8988T (cell line): ENCODE measurements around the gene NFYC.
"Not testable (repeated sequence)": the region's sequence is repeated elsewhere in the genome, so short reads cannot be mapped to it uniquely, and the experiment has no call there.

Experiments
- DNase-seq: peaks from one replicate; pipeline ENCODE4 v3.0.0; 2011

NFYC gene

GRCh38 chr1:40665335-40666171 is 26.0 kb upstream of the NFYC start, which contains the start of gene RIMS3:
Gene RIMS3 (minus strand): TSS chr1:40665682. CDS start chr1:40641925, 23,757 bp downstream.
- peak; percentile 87 for DNase-seq

- peak; percentile 75 for DNase-seq
Measured at GRCh38 chr1:40668769-40669525, 22.6 kb upstream of the NFYC start.

GRCh38 chr1:40673452-40673851 is 18.1 kb upstream of the NFYC start:
- DNase-seq = no peak

GRCh38 chr1:40676501-40676900 is 15.0 kb upstream of the NFYC start:
- no peak for DNase-seq

- no peak for DNase-seq
Measured at GRCh38 chr1:40679165-40679953, 12.1 kb upstream of the NFYC start.

- no peak for DNase-seq
Measured at GRCh38 chr1:40684669-40685068, 6.8 kb upstream of the NFYC start.

- DNase-seq = no peak
Measured at GRCh38 chr1:40687059-40687458, 4.4 kb upstream of the NFYC start.

- DNase-seq = no peak
Measured at GRCh38 chr1:40687661-40688060, 3.8 kb upstream of the NFYC start.

GRCh38 chr1:40689737-40690136 is 1.8 kb upstream of the NFYC start:
- no peak for DNase-seq

GRCh38 chr1:40690771-40691537 is 550 bp upstream of the NFYC start:
- no peak for DNase-seq

- no peak for DNase-seq
Measured at GRCh38 chr1:40692429-40692895, 958 bp downstream of the NFYC start.

- no peak for DNase-seq
Measured at GRCh38 chr1:40693425-40693824, 1.9 kb downstream of the NFYC start.

GRCh38 chr1:40694353-40694874 is 2.9 kb downstream of the NFYC start:
- no peak for DNase-seq

GRCh38 chr1:40696294-40696693 is 4.8 kb downstream of the NFYC start:
- DNase-seq = no peak

- DNase-seq = no peak
Measured at GRCh38 chr1:40697436-40697835, 5.9 kb downstream of the NFYC start.

- no peak for DNase-seq
Measured at GRCh38 chr1:40699787-40700186, 8.3 kb downstream of the NFYC start.

GRCh38 chr1:40701684-40702083 is 10.2 kb downstream of the NFYC start:
- no peak for DNase-seq

- DNase-seq = not testable (repeated sequence)
Measured at GRCh38 chr1:40702810-40703209, 11.3 kb downstream of the NFYC start.

- DNase-seq = no peak
Measured at GRCh38 chr1:40703316-40703715, 11.8 kb downstream of the NFYC start.

- no peak for DNase-seq
Measured at GRCh38 chr1:40704817-40705733, 13.6 kb downstream of the NFYC start.

- DNase-seq = no peak
Measured at GRCh38 chr1:40706626-40707025, 15.1 kb downstream of the NFYC start.
